ENCODE measurements around the gene NCK2.

- TF ChIP-seq CTCF (IDR thresholded peaks at IDR 0.05 in 2 of 3, conservative IDR thresholded peaks at IDR 0.05 in 1 of 3; ENCODE audit: control insufficient read depth in 2 of 3, extremely low read depth in 1 of 3, insufficient read depth in 1 of 3, low read depth in 3 of 3, low read length in 3 of 3) (no peak), YY1 (IDR thresholded peaks at IDR 0.05; ENCODE audit: low read depth, low read length) (no peak), SIN3A (IDR thresholded peaks at IDR 0.05; ENCODE audit: low read depth, low read length) (no peak), BCLAF1 (IDR thresholded peaks at IDR 0.05) (no peak), POLR2AphosphoS5 (IDR thresholded peaks at IDR 0.05; ENCODE audit: low read length) (no peak), SIX5 (IDR thresholded peaks at IDR 0.05; ENCODE audit: low read depth, low read length, severe bottlenecking) (no peak), SMAD1 (IDR thresholded peaks at IDR 0.05; ENCODE audit: low read depth, partially characterized antibody) (no peak), CREB1 (IDR thresholded peaks at IDR 0.05; ENCODE audit: low read depth) (no peak)
These were observed 144.3 kb downstream of the NCK2 start for GRCh38 chr2:105889046-105889445.

All from GM12878 (cell line).